A549 (cell line): ENCODE results near the gene SLC36A4. TPM values are rescaled to one million over a fixed set of nuclear protein-coding genes. Genes with fewer than 3 reads are reported as not detected.

Source experiments
- ATAC-seq, 2 experiments: fragments of 200-7000 bp in 1 of 2; fragments of >200 bp in 1 of 2; cut with Nextera tagmentation in 1 of 2; cut with Tn5 transposase in 1 of 2; 3 replicates each; pipeline versions ENCODE4 v1.8.0 to v1.9.1; 2018 to 2020; ENCODE audit warnings: mild to moderate bottlenecking in 1 of 2, moderate library complexity in 1 of 2
- CTCF ChIA-PET: fragments of 300-600 bp; sonication (Branson Sonifier 250); formaldehyde crosslinking; extraction: SDS; loops from one replicate; lab custom pipeline; 2021; ENCODE audit warnings: antibody characterized with exemption, inconsistent platforms; lab: Yijun Ruan, JAX
- POLR2A ChIA-PET: fragments of 350-600 bp; formaldehyde crosslinking; extraction: SDS; loops from one replicate; lab custom pipeline; 2021; ENCODE audit warnings: antibody characterized with exemption, inconsistent platforms; lab: Yijun Ruan, JAX
- DNase-seq, 2 experiments: peaks; one replicate each; pipeline versions ENCODE4 v3.0.0 to v3.0.0-alpha.2; 2011 to 2016; ENCODE audit warnings: low read depth in 1 of 2, low spot score in 1 of 2
- FAIRE-seq: peaks from 2 replicates; lab custom pipeline; 2011; peaks lifted over from hg19 to GRCh38; lab: Jason Lieb, UNC
- H3K27ac ChIP-seq, 2 experiments: fragments of >200 bp; sonication (Bioruptor Twin); formaldehyde crosslinking; 3 replicates each; pipeline ENCODE4 v1.5.1; 2016 to 2017
- H3K4me1 ChIP-seq: fragments of >200 bp; sonication (Bioruptor Twin); formaldehyde crosslinking; 3 replicates; pipeline ENCODE4 v1.6.1; 2016
- H3K4me2 ChIP-seq: fragments of >200 bp; sonication (Bioruptor Twin); formaldehyde crosslinking; 3 replicates; pipeline ENCODE4 v1.6.1; 2016
- H3K4me3 ChIP-seq: fragments of >200 bp; sonication (Bioruptor Twin); formaldehyde crosslinking; 3 replicates; pipeline ENCODE4 v1.5.1; 2016
- H3K9me3 ChIP-seq: fragments of >200 bp; sonication (Bioruptor Twin); formaldehyde crosslinking; 3 replicates; pipeline ENCODE4 v1.6.1; 2016
- CBX8 ChIP-seq: fragments of 200-600 bp; sonication (generic); IDR thresholded peaks from 2 replicates; pipeline ENCODE4 v1.6.1; 2016
- CEBPB ChIP-seq, 2 experiments: fragments of >200 bp in 1 of 2; sonication (Bioruptor Twin) in 1 of 2; formaldehyde crosslinking in 1 of 2; IDR thresholded peaks; 2 replicates each; pipeline ENCODE4 v1.6.1; 2012 to 2016
- CHD2 ChIP-seq: fragments of 150-350 bp; IDR thresholded peaks from 2 replicates; pipeline ENCODE4 v1.6.1; 2014; ENCODE audit warnings: low read length; ENCODE audit not compliant: partially characterized antibody
- EHF ChIP-seq: fragments of 250-450 bp; sonication (Bioruptor Pico); IDR thresholded peaks from 2 replicates; pipeline ENCODE4 v1.5.0; 2020; ENCODE audit warnings: mild to moderate bottlenecking
- ESRRA ChIP-seq: fragments of 150-350 bp; IDR thresholded peaks from 2 replicates; pipeline ENCODE4 v1.6.1; 2014; ENCODE audit warnings: mild to moderate bottlenecking, low read length, borderline replicate concordance
- FOSB ChIP-seq: fragments of 250-450 bp; sonication (Bioruptor Pico); IDR thresholded peaks from 2 replicates; pipeline ENCODE4 v1.5.0; 2020; ENCODE audit warnings: mild to moderate bottlenecking, moderate library complexity
- FOXS1 ChIP-seq: fragments of 250-450 bp; sonication (Bioruptor Pico); IDR thresholded peaks from 2 replicates; pipeline ENCODE4 v1.5.0; 2020; ENCODE audit warnings: mild to moderate bottlenecking, moderate library complexity
- GATA3 ChIP-seq: IDR thresholded peaks from 2 replicates; pipeline ENCODE4 v1.6.1; 2012; ENCODE audit warnings: borderline replicate concordance
- HOXA7 ChIP-seq: fragments of 250-450 bp; sonication (Bioruptor Pico); IDR thresholded peaks from 2 replicates; pipeline ENCODE4 v1.5.0; 2020; ENCODE audit warnings: mild to moderate bottlenecking, moderate library complexity
- JUNB ChIP-seq: fragments of >200 bp; sonication (Bioruptor Twin); formaldehyde crosslinking; IDR thresholded peaks from 2 replicates; pipeline ENCODE4 v1.6.1; 2016
- KDM1A ChIP-seq: fragments of 200-600 bp; sonication (generic); IDR thresholded peaks from 2 replicates; pipeline ENCODE4 v1.6.1; 2016; ENCODE audit warnings: low read depth, mild to moderate bottlenecking
- MAFK ChIP-seq: fragments of 450-650 bp; IDR thresholded peaks from 2 replicates; pipeline ENCODE4 v1.6.1; 2014; ENCODE audit not compliant: partially characterized antibody
- MAZ ChIP-seq: fragments of 150-350 bp; IDR thresholded peaks from 2 replicates; pipeline ENCODE4 v1.6.1; 2014; ENCODE audit warnings: antibody characterized with exemption, low read depth, low read length, borderline replicate concordance
- MYC ChIP-seq: IDR thresholded peaks from 2 replicates; pipeline ENCODE4 v1.6.1; 2012; ENCODE audit warnings: mild to moderate bottlenecking, inconsistent platforms, low read length, improper control_type of control experiment, borderline replicate concordance
- RAD21 ChIP-seq, 2 experiments: fragments of >200 bp in 1 of 2; sonication (Bioruptor Twin) in 1 of 2; formaldehyde crosslinking in 1 of 2; IDR thresholded peaks in 1 of 2; conservative IDR thresholded peaks in 1 of 2; 2 replicates in 1 of 2; 3 replicates in 1 of 2; pipeline ENCODE4 v1.6.1; 2012 to 2018; ENCODE audit warnings: inconsistent platforms in 1 of 2
- RARB ChIP-seq: fragments of 250-450 bp; sonication (Bioruptor Pico); IDR thresholded peaks from 2 replicates; pipeline ENCODE4 v1.8.0; 2021; ENCODE audit warnings: mild to moderate bottlenecking, moderate library complexity
- RCOR1 ChIP-seq: fragments of 150-350 bp; IDR thresholded peaks from 2 replicates; pipeline ENCODE4 v1.6.1; 2014; ENCODE audit warnings: antibody characterized with exemption, low read length, low read depth
- SMC3 ChIP-seq: fragments of >200 bp; sonication (Bioruptor Twin); formaldehyde crosslinking; IDR thresholded peaks from 3 replicates; pipeline ENCODE4 v1.6.1; 2018; ENCODE audit warnings: inconsistent platforms
- SREBF2 ChIP-seq: fragments of 450-650 bp; IDR thresholded peaks from 2 replicates; pipeline ENCODE4 v1.6.1; 2014; ENCODE audit warnings: mild to moderate bottlenecking, moderate library complexity
- ZC3H11A ChIP-seq: fragments of 450-650 bp; IDR thresholded peaks from 2 replicates; pipeline ENCODE4 v1.6.1; 2014; ENCODE audit warnings: antibody characterized with exemption, mild to moderate bottlenecking
- ZFP36 ChIP-seq: fragments of 450-650 bp; IDR thresholded peaks from 2 replicates; pipeline ENCODE4 v1.6.1; 2014; ENCODE audit warnings: borderline replicate concordance; ENCODE audit not compliant: partially characterized antibody
- ZSCAN20 ChIP-seq: fragments of 250-450 bp; sonication (Bioruptor Pico); IDR thresholded peaks from 2 replicates; pipeline ENCODE4 v1.8.0; 2022; ENCODE audit warnings: mild to moderate bottlenecking, moderate library complexity
- WGBS: methylation state at CpG from one replicate; pipeline ENCODE4 v1.1.6; 2017; ENCODE audit errors: missing lambda C conversion rate; 5-methylcytosine and 5-hydroxymethylcytosine counted together
- polyA plus RNA-seq, 4 experiments: library from polyadenylated mRNA; depleted of rRNA in 3 of 4; stranded (reverse); fragments of >200 nt; fragmentation: RNase III in 1 of 4; extraction: RNeasy Plus Mini Kit Qiagen cat#74134 plus additional on column Dnase treatment in 1 of 4; gene quantifications; 2 replicates in 3 of 4; 3 replicates in 1 of 4; pipeline ENCODE4 v1.2.3, GENCODE V29; 2011 to 2017
- TF ChIP-seq, protein P1 (sequence below): fragments of >200 bp; sonication (Bioruptor Twin); formaldehyde crosslinking; IDR thresholded peaks from 3 replicates; pipeline ENCODE4 v1.5.1; 2016
- TF ChIP-seq, protein P2 (sequence below): fragments of >200 bp; sonication (Bioruptor Twin); formaldehyde crosslinking; IDR thresholded peaks from 2 replicates; pipeline ENCODE4 v1.6.1; 2016
- TF ChIP-seq, protein P3 (sequence below): fragments of 200-600 bp; sonication (generic); IDR thresholded peaks from 2 replicates; pipeline ENCODE4 v1.6.1; 2016; ENCODE audit warnings: antibody characterized with exemption, mild to moderate bottlenecking, moderate library complexity
- TF ChIP-seq, protein P4 (sequence below): fragments of >200 bp; sonication (Bioruptor Twin); formaldehyde crosslinking; IDR thresholded peaks from 3 replicates; pipeline ENCODE4 v1.6.1; 2016
- TF ChIP-seq, protein P5 (sequence below): fragments of 450-650 bp; IDR thresholded peaks from 2 replicates; pipeline ENCODE4 v1.6.1; 2014; ENCODE audit warnings: antibody characterized with exemption

The SLC36A4 gene
- polyA plus RNA-seq, 2 of the 4 experiments (the other 2 are of a cell fraction): 24.1 to 30.5 TPM

DNA sequence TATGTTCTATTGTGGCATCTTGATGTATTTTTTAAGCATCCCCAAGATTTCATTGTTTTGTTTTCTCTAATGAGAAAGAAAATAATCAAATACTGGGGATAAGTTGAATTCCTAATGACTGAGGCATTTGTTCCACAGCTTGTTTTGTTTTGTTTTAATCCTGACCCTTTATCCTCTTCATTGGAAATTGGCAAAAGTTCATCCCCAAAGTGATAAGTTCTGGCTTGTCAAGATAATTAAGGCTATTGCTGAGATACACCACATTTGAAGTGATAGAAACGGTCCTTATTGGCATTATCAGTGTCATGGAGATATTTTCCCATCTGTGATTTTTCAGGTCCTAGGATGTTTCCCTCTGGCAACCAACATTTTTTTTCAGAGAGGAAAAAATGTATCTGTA is 65.0 kb downstream of the SLC36A4 start:
- CTCF ChIA-PET: no interaction called here
- POLR2A ChIA-PET: no interaction called here
- ATAC-seq (no peak), DNase-seq (no peak), FAIRE-seq (no peak)
- TF ChIP-seq MYC (no peak), MAZ (no peak), ZC3H11A (no peak), ZSCAN20 (CRISPR knock-in tag) (no peak), RARB (no peak), SMC3 (no peak)
- TF ChIP-seq, protein P1, sequence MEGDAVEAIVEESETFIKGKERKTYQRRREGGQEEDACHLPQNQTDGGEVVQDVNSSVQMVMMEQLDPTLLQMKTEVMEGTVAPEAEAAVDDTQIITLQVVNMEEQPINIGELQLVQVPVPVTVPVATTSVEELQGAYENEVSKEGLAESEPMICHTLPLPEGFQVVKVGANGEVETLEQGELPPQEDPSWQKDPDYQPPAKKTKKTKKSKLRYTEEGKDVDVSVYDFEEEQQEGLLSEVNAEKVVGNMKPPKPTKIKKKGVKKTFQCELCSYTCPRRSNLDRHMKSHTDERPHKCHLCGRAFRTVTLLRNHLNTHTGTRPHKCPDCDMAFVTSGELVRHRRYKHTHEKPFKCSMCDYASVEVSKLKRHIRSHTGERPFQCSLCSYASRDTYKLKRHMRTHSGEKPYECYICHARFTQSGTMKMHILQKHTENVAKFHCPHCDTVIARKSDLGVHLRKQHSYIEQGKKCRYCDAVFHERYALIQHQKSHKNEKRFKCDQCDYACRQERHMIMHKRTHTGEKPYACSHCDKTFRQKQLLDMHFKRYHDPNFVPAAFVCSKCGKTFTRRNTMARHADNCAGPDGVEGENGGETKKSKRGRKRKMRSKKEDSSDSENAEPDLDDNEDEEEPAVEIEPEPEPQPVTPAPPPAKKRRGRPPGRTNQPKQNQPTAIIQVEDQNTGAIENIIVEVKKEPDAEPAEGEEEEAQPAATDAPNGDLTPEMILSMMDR: no peak
- TF ChIP-seq, protein P2, sequence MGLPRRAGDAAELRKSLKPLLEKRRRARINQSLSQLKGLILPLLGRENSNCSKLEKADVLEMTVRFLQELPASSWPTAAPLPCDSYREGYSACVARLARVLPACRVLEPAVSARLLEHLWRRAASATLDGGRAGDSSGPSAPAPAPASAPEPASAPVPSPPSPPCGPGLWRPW: no peak
- Histone ChIP-seq H3K4me3 (no peak overlapping the region), H3K4me1 (no peaks in the 10 kb centered on the region), H3K27ac (no peak overlapping the region), H3K9me3 (no peaks in the 10 kb centered on the region), H3K4me2 (no peak overlapping the region)
- WGBS: 94% methylated on average over 1 of the region's 1 CpG

DNA sequence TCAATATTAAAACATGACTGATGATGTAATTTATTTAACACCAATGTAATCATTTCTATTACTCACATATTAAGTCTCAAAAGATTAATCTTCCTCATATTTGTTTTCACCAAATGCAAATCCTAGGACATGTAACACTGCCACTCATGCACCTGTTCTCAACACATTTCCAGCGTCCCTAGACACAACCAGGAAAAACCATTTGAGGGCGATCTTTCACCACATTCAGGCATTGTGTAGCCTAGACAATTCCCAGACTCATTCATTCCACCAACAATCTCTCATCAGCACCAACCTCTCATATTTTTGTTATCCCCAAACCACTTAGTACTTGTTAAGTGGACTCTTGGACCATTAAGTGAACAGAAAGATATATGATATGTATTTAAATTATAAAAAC is 66.1 kb downstream of the SLC36A4 start:
- Histone ChIP-seq H3K4me3 (no peak overlapping the region), H3K9me3 (no peaks in the 10 kb centered on the region), H3K4me2 (no peak overlapping the region), H3K4me1 (no peaks in the 10 kb centered on the region), H3K27ac (no peak overlapping the region)
- ATAC-seq (peak in 1 of 2 experiments; percentile 51; a peak in 1 of 6 replicates), DNase-seq (peak in 1 of 2 experiments; percentile 14), FAIRE-seq (no peak)
- ChIA-PET CTCF (no interaction called here), POLR2A (no interaction called here)
- 86% methylated on average over 2 of the region's 2 CpGs for WGBS
- TF ChIP-seq CHD2 (no peak), KDM1A (no peak), JUNB (no peak), ESRRA (no peak), RAD21 (conservative IDR thresholded peaks at IDR 0.05 in 1 of 2, IDR thresholded peaks at IDR 0.05 in 1 of 2) (peak in 1 of 2 experiments; percentile 20; a peak in 1 of 5 replicates), FOXS1 (CRISPR knock-in tag) (no peak), HOXA7 (CRISPR knock-in tag) (no peak)
- TF ChIP-seq, all 56 proteins: peak for 1

DNA sequence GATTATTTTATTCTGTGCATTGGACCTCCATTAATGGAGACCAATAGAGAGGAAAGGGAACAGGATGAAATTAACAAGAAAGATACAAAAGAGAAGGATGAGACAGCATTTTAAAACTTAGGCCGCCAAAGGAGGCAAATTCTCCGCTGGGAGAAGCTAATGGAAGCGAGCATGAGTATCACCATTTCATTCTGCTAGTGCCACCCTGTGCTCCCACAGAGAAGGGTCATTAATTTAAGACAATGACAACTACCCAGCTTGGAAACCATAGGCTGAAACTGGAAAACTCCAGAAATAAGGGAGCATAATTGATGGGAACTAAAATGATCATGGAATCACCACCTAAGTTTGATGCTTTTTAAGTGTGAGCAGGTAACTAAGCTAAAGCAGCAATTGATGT is 69.2 kb downstream of the SLC36A4 start:
- DNase-seq (no peak), FAIRE-seq (no peak), ATAC-seq (no peak)
- Histone ChIP-seq H3K4me3 (no peak overlapping the region), H3K9me3 (no peaks in the 10 kb centered on the region), H3K4me2 (no peak overlapping the region), H3K4me1 (no peaks in the 10 kb centered on the region), H3K27ac (no peak overlapping the region)
- TF ChIP-seq ZFP36 (no peak), RCOR1 (no peak), CEBPB (IDR thresholded peaks at IDR 0.05) (no peak), FOSB (no peak), EHF (CRISPR knock-in tag) (no peak), CBX8 (no peak), MAFK (no peak), KDM1A (no peak), CHD2 (no peak), GATA3 (no peak), HOXA7 (CRISPR knock-in tag) (no peak), SREBF2 (no peak)
- TF ChIP-seq, protein P3, sequence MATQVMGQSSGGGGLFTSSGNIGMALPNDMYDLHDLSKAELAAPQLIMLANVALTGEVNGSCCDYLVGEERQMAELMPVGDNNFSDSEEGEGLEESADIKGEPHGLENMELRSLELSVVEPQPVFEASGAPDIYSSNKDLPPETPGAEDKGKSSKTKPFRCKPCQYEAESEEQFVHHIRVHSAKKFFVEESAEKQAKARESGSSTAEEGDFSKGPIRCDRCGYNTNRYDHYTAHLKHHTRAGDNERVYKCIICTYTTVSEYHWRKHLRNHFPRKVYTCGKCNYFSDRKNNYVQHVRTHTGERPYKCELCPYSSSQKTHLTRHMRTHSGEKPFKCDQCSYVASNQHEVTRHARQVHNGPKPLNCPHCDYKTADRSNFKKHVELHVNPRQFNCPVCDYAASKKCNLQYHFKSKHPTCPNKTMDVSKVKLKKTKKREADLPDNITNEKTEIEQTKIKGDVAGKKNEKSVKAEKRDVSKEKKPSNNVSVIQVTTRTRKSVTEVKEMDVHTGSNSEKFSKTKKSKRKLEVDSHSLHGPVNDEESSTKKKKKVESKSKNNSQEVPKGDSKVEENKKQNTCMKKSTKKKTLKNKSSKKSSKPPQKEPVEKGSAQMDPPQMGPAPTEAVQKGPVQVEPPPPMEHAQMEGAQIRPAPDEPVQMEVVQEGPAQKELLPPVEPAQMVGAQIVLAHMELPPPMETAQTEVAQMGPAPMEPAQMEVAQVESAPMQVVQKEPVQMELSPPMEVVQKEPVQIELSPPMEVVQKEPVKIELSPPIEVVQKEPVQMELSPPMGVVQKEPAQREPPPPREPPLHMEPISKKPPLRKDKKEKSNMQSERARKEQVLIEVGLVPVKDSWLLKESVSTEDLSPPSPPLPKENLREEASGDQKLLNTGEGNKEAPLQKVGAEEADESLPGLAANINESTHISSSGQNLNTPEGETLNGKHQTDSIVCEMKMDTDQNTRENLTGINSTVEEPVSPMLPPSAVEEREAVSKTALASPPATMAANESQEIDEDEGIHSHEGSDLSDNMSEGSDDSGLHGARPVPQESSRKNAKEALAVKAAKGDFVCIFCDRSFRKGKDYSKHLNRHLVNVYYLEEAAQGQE: no peak
- TF ChIP-seq, protein P4, sequence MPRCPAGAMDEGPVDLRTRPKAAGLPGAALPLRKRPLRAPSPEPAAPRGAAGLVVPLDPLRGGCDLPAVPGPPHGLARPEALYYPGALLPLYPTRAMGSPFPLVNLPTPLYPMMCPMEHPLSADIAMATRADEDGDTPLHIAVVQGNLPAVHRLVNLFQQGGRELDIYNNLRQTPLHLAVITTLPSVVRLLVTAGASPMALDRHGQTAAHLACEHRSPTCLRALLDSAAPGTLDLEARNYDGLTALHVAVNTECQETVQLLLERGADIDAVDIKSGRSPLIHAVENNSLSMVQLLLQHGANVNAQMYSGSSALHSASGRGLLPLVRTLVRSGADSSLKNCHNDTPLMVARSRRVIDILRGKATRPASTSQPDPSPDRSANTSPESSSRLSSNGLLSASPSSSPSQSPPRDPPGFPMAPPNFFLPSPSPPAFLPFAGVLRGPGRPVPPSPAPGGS: no peak
- TF ChIP-seq, protein P5, sequence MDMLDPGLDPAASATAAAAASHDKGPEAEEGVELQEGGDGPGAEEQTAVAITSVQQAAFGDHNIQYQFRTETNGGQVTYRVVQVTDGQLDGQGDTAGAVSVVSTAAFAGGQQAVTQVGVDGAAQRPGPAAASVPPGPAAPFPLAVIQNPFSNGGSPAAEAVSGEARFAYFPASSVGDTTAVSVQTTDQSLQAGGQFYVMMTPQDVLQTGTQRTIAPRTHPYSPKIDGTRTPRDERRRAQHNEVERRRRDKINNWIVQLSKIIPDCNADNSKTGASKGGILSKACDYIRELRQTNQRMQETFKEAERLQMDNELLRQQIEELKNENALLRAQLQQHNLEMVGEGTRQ: no peak
- 89% methylated on average over 3 of the region's 3 CpGs for WGBS
- CTCF ChIA-PET: interaction anchor here (0.7 to 1.1 kb wide), 2 partner anchors 92 to 164 kb away, joined by 3 read pairs; no protein-coding TSS in a partner anchor
- POLR2A ChIA-PET: no interaction called here
